Iris pigment epithelial cell (primary cell): ENCODE results near the gene MAEA.

ENCODE experiments used
- DNase-seq: peaks from one replicate; pipeline ENCODE4 v3.0.0-alpha.2; 2011; ENCODE audit warnings: low read depth

MAEA gene

GRCh38 chr4:1335193-1335883 lies 45.6 kb downstream of the MAEA start:
- DNase-seq = peak; percentile 23

GRCh38 chr4:1336088-1336491 lies 46.4 kb downstream of the MAEA start:
- peak; percentile 77 for DNase-seq

GRCh38 chr4:1337376-1337831 lies 47.7 kb downstream of the MAEA start:
- no peak for DNase-seq

- DNase-seq = no peak
These were observed 48.5 kb downstream of the MAEA start for GRCh38 chr4:1337951-1338751.

GRCh38 chr4:1338752-1339414 lies 49.2 kb downstream of the MAEA start:
- DNase-seq = no peak

GRCh38 chr4:1339489-1339888 lies 49.8 kb downstream of the MAEA start:
- DNase-seq = no peak

GRCh38 chr4:1340181-1340747 lies 50.6 kb downstream of the MAEA start:
- no peak for DNase-seq

GRCh38 chr4:1340861-1341260 lies 51.2 kb downstream of the MAEA start:
- DNase-seq = no peak

- peak; percentile 45 for DNase-seq
These were observed 52.3 kb downstream of the MAEA start for GRCh38 chr4:1342003-1342402.

GRCh38 chr4:1344696-1345095 lies 55.0 kb downstream of the MAEA start:
- DNase-seq = no peak

- peak; percentile 58 for DNase-seq
These were observed 56.5 kb downstream of the MAEA start for GRCh38 chr4:1345903-1346780.

- DNase-seq = peak; percentile 100
These were observed 57.2 kb downstream of the MAEA start, which contains the start of gene UVSSA for GRCh38 chr4:1346781-1347409. Gene UVSSA, plus strand, starts transcription at chr4:1347208. Its CDS starts 884 bp downstream, at chr4:1348092.

- peak; percentile 93 for DNase-seq
These were observed 57.7 kb downstream of the MAEA start for GRCh38 chr4:1347410-1347864.

GRCh38 chr4:1348014-1348513 lies 58.4 kb downstream of the MAEA start:
- no peak for DNase-seq

- DNase-seq = no peak
These were observed 59.1 kb downstream of the MAEA start for GRCh38 chr4:1348746-1349145.

- no peak for DNase-seq
These were observed 59.9 kb downstream of the MAEA start for GRCh38 chr4:1349359-1350168.

GRCh38 chr4:1350169-1350520 lies 60.5 kb downstream of the MAEA start:
- no peak for DNase-seq

- peak; percentile 65 for DNase-seq
These were observed 62.3 kb downstream of the MAEA start for GRCh38 chr4:1351854-1352566.

- DNase-seq = peak; percentile 8
These were observed 62.8 kb downstream of the MAEA start for GRCh38 chr4:1352567-1352900.
